ENCODE measurements around the gene SPOCD1. TPM values are rescaled to one million over a fixed set of nuclear protein-coding genes. Genes with fewer than 3 reads are reported as not detected.

The SPOCD1 gene
- total RNA-seq, 1 experiment from 2014 or later: 0.16 TPM

DNA sequence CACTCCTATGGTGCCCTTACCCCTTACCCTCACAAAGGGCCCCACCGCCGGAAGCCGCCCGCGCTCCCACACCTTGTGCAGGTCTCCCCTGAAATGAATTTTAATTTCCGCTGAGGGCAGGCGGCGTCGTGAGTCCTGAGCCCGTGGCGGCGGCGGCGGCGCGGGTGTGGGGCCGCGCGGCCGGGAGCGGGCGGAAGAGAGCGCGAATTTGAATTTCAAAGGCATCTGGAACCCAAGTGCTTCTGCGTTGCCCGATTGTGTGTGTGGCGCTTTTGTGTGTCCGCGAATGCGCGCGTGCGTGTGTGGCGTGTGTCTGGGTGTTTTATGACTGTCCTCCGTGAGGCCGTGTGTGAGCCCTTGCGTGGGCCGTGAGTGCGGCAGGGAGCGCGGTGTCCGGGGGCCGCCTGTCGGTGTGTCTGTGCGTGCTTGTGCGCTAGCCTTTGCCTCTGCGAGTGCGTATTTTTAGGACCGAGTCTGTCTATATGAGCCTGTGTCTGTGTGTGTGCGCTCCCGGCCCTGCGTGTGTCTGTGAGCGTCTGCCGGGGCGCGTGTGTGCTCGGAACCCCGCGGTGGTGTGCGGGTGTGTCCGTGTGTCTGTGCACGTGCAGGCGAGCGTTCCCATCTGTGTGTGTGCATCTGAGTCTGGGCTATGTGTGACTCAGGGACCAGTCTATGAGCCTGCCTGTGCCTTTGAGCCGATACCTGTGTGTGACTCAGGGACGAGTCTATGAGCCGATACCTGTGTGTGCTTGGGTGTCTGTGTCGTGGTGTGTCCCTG, 43.7 kb downstream of the SPOCD1 start:
- Histone ChIP-seq H3K9me3 (replicated peaks) (no peaks in the 10 kb centered on the region), H3K4me1 (peaks cover 14% of the 10 kb centered on the region; the same call in 1 of the 2 replicates), H3K27me3 (peaks cover 13% of the 10 kb centered on the region), H3K27ac (no peak overlapping the region), H3K4me3 (no peak overlapping the region), H3K36me3 (no peaks in the 10 kb centered on the region)
- DNase-seq: no peak

DNA sequence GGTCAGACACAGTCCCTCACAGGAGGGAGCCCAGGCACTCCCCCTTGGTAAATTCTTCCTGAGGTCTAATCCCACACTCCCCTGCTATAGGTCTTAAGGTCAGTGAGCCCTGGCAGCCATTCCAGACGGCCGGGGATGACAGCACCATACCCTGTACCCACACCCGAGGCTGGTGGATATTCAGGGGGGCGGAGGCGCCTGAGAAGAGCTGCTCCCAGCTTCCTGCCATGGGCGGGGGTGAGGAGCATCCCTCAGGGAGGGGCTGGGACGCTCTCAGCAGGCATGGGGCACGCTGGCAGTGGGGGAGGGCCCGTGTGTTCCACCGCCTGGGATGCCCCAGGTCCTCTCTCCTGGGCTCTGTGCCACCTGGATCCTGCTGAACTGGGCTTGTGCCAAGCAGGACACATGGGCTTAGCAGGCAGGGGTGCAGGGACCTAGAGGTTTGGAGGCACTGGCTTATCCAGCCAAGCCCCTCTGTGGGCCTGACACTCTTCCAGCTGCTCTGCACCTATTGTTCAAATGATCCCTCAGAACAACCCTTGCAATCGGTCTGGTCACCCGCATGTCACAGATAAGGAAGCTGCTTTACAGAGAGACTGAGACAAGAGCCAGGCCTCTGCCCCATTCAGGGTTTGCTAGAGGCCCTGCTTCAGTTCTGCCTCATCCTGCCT, 46.0 kb downstream of the SPOCD1 start:
- Histone ChIP-seq H3K4me3 (no peak overlapping the region), H3K4me1 (peaks cover 8% of the 10 kb centered on the region; the same call in 1 of the 2 replicates), H3K9me3 (replicated peaks) (no peaks in the 10 kb centered on the region), H3K27ac (no peak overlapping the region), H3K36me3 (no peaks in the 10 kb centered on the region), H3K27me3 (peaks cover 26% of the 10 kb centered on the region)
- DNase-seq: no peak

DNA sequence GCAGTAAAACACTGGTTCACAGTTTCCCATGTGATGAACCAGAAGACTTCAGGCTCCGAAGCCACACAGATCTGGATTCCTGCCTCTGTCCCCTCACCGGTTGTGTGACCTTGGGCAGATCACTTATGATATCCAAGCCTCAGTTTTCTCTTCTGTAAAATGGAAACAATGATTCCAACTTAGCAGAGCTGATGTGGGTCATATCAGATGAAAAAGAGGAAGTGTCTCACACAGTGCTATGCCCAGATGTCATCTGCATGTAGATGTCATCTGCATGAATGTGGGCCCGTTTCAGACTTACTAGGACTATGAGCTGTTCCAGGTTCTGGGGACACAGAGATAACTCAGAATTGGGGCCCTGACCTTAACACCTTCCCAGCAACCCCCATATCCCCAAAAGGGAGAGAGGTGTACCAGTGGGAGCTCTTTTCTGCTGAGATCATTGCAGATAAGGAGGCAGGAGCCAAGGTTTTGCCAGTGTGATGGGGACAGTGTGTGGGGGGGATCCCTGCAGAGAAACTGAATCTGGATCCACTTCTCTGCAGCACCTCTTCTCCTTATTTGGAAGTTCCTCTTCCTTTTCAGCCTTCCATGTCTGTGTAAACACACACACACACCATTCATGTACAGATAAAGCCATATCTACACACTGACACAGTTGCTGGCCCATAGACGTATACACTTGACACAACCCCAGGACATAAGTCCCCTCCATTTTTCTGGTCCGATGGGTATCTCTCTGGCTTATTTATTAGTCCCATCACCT, 46.7 kb downstream of the SPOCD1 start:
- no peak overlapping the region for H3K27ac ChIP-seq
- H3K27me3 ChIP-seq: peaks cover 31% of the 10 kb centered on the region

DNA sequence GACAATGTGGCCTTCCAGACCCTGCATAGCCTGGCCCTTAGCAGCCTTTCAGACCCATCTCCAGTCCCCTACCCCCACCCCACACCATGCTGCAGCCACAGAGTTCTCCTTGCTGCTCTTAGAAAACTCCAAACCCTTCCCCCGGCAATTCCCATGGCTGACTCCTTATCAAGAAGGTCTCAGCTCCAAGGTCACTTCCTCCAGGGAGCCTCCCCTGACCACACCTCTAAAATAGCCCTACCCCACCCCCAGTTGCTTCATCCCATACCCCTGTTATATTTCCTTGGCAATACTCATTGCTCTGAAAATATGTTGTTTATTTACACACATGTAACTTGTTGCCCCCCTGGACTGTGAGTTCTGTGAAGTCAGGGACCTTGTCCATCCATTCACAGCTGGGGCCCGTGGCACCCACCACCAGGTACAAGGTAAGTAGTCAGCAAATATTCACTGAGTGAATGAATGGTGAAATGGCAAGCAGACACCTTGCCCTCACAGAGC, 47.4 kb downstream of the SPOCD1 start:
- H3K4me1 ChIP-seq: peaks cover 13% of the 10 kb centered on the region; the same call in 1 of the 2 replicates
- no peak overlapping the region for H3K27ac ChIP-seq
- peaks cover 33% of the 10 kb centered on the region for H3K27me3 ChIP-seq
- no peaks in the 10 kb centered on the region for H3K9me3 ChIP-seq (replicated peaks)
- no peak for DNase-seq
- H3K4me3 ChIP-seq: no peak overlapping the region
- H3K36me3 ChIP-seq: no peaks in the 10 kb centered on the region

More for the DNA sequence above, 46.7 kb downstream of the SPOCD1 start:
- no peak overlapping the region for H3K4me3 ChIP-seq
- H3K9me3 ChIP-seq (replicated peaks): no peaks in the 10 kb centered on the region
- no peaks in the 10 kb centered on the region for H3K36me3 ChIP-seq
- DNase-seq: no peak
- peaks cover 13% of the 10 kb centered on the region; the same call in 1 of the 2 replicates for H3K4me1 ChIP-seq

DNA sequence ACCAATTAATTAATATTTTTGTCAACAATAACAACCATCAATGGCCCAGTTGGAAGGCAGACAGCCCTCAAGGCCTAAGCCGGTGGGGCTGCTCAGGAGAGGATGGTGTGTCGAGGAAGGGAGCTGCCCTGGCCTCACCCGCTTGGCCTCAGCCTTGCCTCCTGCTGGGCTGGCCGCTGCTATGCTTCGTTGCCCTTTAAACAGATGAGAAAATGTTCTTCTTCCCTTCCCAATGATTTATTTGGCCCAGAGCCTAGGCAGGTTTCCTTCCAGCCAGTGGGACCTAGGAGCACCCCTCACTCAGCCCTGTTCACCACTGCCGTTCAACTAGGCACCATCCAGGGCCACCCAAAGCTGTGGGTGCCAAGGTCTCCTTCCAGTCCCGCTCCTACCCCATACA, 48.6 kb downstream of the SPOCD1 start:
- H3K36me3 ChIP-seq: no peaks in the 10 kb centered on the region
- H3K27me3 ChIP-seq: peaks cover 35% of the 10 kb centered on the region

DNA sequence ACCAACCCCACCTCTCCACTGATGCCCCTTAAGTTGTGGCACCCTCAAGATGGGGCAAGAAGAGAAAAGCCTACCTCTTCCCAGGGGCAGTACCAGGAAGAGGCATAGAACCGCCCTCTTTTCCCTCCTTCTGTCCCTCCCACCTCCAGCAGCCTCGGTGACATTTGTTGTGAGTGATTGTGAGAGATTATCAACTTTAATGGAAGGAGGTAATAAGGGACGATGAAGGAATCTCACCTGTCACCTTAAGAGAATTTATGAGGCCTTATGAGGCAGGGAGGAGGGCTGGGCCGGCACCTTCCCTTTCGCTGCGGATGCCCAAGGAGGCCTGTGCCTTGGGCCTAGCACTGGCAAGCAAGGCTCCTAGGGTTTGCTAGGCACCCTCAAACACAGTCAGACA, 50.3 kb downstream of the SPOCD1 start:
- H3K9me3 ChIP-seq (replicated peaks): no peaks in the 10 kb centered on the region
- H3K4me1 ChIP-seq: peaks cover 23% of the 10 kb centered on the region
- no peaks in the 10 kb centered on the region for H3K36me3 ChIP-seq
- no peak overlapping the region for H3K4me3 ChIP-seq
- DNase-seq: no peak
- peaks cover 35% of the 10 kb centered on the region for H3K27me3 ChIP-seq
- no peak overlapping the region for H3K27ac ChIP-seq

More for the DNA sequence above, 48.6 kb downstream of the SPOCD1 start:
- DNase-seq: no peak
- Histone ChIP-seq H3K4me1 (peaks cover 18% of the 10 kb centered on the region; the same call in 1 of the 2 replicates), H3K27ac (no peak overlapping the region), H3K4me3 (no peak overlapping the region), H3K9me3 (replicated peaks) (no peaks in the 10 kb centered on the region)

DNA sequence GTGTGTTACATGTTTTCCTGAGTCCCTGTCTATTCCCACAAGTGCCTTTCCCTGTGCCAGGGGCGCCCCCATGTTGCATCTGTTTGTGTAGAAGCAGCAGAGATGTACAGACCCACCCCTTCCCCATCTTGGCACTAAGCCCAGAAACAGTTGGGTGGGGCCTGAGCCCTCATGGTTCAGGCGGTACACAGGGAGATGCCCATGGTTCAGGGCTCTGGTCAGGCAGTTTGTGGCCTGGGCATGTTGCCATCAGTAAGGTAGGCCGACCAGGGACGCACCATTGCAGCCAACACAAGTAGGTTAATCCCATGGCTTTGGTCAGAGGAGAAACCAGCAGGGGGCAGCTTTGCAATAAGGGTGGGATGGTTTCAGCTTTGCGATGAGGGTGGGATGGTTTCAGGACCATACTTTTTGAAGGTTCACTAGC, 50.8 kb downstream of the SPOCD1 start:
- DNase-seq: peak; percentile 28 to 48
- Histone ChIP-seq H3K9me3 (replicated peaks) (no peaks in the 10 kb centered on the region), H3K4me1 (peaks cover 23% of the 10 kb centered on the region), H3K27me3 (peaks cover 35% of the 10 kb centered on the region), H3K27ac (no peak overlapping the region), H3K36me3 (no peaks in the 10 kb centered on the region), H3K4me3 (no peak overlapping the region)

DNA sequence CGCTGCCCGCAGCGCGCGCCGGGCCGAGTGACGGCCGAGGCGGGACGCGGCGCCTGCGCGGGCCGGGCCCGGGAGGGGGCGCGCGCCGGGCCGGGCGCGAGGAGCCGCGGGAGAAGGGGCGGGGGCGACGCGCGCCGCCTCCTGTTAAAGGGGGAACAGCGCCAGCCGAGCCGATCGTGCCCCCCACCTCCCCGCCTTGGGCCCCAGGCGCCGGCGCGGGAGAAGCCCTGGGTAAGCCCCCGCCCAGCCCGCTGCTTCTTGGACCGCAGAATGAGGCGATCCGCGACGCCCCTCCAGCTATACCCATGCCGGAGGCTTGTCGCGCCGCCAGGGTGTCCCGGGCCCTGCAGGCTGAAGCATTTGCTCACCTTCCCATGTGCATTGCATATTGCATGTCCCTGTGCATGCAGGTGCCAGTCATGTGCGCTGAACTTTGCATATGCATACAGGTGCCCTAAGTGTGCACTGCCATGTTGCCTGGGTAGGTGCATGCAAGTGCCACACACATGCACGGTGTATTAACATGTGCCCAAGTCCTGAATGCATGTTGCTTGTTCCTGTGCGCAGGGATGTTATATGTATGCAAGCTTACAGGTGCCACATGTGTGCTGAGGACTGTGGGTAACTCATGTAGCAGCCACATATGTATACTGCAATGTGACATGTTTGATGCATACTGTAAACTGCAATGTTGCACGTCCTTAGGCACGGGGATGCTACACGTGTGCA, 51.3 kb downstream of the SPOCD1 start, which contains the start of gene ADGRB2:
Gene ADGRB2 (minus strand): TSS at position 29 of the 729 bp plus-strand sequence. CDS start 7,119 bp downstream, outside the sequence.
- Histone ChIP-seq H3K9me3 (replicated peaks) (no peaks in the 10 kb centered on the region), H3K4me1 (peaks cover 20% of the 10 kb centered on the region), H3K36me3 (no peaks in the 10 kb centered on the region), H3K27ac (no peak within 1 kb of the TSS), H3K4me3 (peak within 1 kb of the TSS; percentile 56), H3K27me3 (peaks cover 32% of the 10 kb centered on the region)
- no peak for DNase-seq

DNA sequence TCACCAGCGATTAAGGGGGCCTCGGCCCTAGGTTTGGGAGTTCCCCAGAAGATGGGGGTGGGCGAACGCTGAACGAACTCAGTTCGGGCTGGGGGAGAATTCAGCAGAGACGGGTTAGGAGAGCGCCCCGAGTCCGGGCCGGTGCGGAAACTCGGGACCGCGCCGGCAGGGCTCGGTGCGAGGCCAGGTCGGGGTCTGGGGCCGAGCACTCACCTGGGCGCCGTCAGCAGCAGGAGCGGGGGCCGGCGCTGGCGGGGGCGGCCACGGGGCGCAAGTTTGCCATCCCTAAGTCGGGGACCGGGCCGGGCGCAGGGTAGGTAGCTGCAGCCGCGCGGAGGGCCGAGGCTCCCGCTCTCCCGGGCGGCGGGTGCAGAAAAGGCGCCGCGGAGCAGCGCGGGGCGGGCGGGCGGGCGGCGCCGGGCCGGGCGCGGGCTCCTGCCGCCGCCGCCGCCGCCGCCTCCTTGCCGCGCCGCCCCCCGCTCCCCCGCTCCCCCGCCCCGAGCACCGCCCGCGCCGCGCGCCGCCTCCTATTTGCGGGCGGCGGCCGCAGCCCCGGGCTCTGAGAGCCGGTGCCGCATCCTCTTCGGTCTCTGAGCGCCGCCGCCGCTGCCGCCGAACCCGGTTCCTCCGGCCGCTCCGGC, 52.0 kb downstream of the SPOCD1 start:
- Histone ChIP-seq H3K9me3 (replicated peaks) (no peaks in the 10 kb centered on the region), H3K27ac (no peak overlapping the region), H3K4me3 (peak overlapping the region; percentile 56), H3K36me3 (no peaks in the 10 kb centered on the region), H3K4me1 (peaks cover 20% of the 10 kb centered on the region), H3K27me3 (peaks cover 32% of the 10 kb centered on the region)
- no peak for DNase-seq

DNA sequence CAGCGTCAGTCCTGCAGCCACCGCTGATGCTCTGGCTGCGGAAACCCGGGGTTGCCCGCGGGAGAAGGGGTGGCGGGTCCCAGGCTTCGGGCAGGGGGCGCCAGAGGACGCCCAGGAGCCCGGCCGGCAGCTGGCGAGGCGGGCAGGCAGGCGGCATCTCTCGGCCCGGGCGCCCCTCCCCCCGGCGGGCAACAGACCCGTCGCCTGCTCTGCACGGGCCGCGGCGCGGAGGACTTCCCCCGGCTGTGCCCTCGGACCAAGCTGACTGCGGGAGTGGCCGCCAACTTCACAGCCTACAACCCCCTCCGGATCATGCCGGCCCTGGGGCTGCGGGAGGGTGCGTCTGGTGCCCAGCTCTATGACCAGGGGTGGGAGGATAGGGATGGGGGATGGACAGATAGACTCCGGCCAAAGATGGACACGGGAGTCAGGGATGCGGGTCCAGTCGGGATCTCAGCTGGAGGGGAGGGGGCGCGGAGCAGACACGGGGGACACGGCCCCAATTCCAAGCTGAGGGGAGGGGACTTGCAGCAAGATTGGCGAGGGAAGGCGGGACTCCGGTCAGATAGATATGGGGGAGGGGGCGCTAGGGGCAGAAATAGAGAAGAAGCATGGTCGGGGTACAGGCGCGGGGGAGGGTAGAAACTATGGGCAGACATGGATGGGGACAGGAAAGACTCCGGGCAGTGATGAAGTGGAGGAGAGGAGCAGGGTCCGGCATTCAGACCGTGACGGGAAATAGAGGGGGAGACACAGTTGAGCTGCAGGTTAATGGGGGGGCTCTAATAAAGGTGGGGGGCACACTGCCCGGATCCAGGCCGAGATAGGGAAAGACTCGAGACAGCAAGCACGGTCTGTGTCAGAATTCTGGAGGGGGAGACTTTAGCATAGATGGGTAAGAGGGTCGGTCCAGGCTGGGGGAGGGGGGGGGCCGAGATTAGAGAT, 52.8 kb downstream of the SPOCD1 start:
- H3K27ac ChIP-seq: no peak overlapping the region
- peaks cover 20% of the 10 kb centered on the region for H3K4me1 ChIP-seq
- peak; percentile 75 to 80 for DNase-seq
- no peaks in the 10 kb centered on the region for H3K36me3 ChIP-seq
- H3K9me3 ChIP-seq (replicated peaks): no peaks in the 10 kb centered on the region
- peaks cover 31% of the 10 kb centered on the region for H3K27me3 ChIP-seq
- peak overlapping the region; percentile 56 for H3K4me3 ChIP-seq

DNA sequence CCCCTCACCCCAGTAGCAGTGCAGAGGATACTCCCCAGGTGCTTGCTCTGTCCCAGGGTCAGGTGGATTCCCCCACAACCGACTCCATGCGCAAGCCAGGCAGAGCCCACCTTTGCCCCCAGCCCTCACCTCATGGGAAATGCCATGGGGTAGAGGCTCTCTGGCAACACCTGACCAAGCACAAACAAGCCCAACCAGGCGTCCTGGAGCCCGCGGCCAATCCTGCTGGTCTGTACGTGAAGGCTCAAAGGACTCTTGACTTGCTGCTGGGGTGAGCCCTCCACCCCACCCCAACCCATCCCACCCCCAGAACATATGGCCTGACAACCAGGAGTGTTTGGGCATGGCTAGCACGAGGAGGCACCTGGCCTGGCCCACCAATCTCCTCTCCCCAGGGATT, 53.5 kb downstream of the SPOCD1 start:
- Histone ChIP-seq H3K9me3 (replicated peaks) (no peaks in the 10 kb centered on the region), H3K4me1 (peaks cover 20% of the 10 kb centered on the region), H3K4me3 (no peak overlapping the region), H3K27ac (no peak overlapping the region), H3K36me3 (no peaks in the 10 kb centered on the region), H3K27me3 (peaks cover 25% of the 10 kb centered on the region; the same call in 1 of the 2 replicates)
- DNase-seq: no peak

DNA sequence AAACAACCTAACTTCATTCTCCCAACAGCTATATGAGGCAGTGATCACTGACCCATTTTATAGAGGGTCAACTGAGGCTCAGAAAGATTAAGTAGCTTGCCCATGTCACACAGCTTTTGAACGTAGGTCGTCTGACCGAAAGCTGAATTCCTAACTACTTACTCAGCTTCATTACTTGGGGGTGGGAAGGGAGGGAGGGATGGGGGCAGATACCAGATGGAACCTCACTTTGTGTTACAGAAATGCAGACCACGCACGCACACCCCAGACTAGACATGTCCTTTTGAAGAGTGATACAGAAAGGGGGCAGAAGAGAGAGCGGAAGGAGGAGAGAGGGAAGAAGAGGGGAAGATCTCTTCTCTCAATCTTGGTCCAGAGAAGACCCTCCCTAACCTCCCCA, 53.9 kb downstream of the SPOCD1 start:
- H3K27ac ChIP-seq: no peak overlapping the region
- no peaks in the 10 kb centered on the region for H3K36me3 ChIP-seq
- H3K9me3 ChIP-seq (replicated peaks): no peaks in the 10 kb centered on the region
- H3K4me3 ChIP-seq: no peak overlapping the region
- DNase-seq: no peak
- H3K4me1 ChIP-seq: peaks cover 20% of the 10 kb centered on the region
- peaks cover 20% of the 10 kb centered on the region; the same call in 1 of the 2 replicates for H3K27me3 ChIP-seq
